ENCODE measurements around the gene OPN4.

OPN4 gene

GRCh38 chr10:86685416-86685815 lies 31.1 kb downstream of the OPN4 start:
- CTCF ChIA-PET: interaction anchor here (0.7 to 1.7 kb wide), 4 partner anchors 17 to 283 kb away, joined by 3 to 7 read pairs (median 5); partner anchors contain the start of gene LDB3
- POLR2A ChIA-PET: no interaction called here
- DNase-seq (ENCODE audit: extremely low spot score): no peak
- TF ChIP-seq FOXA1 (IDR thresholded peaks at IDR 0.05): no peak

DNA sequence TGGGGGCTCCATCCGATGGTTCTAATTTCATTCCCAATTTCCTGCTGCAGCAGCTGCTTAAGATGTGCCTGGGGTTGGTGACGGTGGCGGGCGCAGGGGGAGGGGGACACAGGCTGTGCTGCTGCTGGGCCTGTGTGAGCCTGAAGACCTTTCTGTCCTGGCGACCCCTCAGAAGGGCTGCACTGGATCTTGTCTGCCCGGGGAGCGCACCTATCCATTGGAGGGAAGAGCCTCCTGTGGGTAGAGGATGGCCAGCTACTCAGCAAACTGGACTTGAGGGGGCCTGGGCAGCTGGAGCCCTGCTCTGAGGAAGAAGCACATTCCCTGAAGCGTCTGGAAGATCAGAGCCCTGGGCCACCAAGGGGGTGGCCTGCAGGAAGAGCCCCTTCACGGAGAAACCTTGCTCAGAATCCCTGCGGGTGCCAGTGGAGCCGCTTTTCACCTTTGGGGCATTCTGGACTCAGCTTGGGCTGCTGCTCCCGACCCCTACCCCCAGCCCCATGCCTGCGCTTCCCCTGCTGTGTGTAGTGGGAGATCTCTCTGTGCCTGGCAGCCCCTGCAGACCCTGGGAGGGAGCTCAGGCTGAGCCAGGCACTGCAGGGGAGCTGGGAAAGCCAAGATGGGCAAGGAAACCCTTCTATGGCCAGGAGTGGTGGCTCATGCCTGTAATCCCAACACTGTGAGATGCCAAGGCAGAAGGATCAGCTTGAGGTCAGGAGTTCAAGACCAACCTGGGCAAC lies 31.7 kb downstream of the OPN4 start:
- ChIA-PET POLR2A (no interaction called here), CTCF (no interaction called here)
- DNase-seq (ENCODE audit: extremely low spot score): no peak
- TF ChIP-seq ELF4 (IDR thresholded peaks at IDR 0.05) (no peak), LEF1 (IDR thresholded peaks at IDR 0.05; ENCODE audit: borderline replicate concordance) (no peak), NFRKB (IDR thresholded peaks at IDR 0.05) (no peak), FOXA1 (IDR thresholded peaks at IDR 0.05) (no peak), ARNT (IDR thresholded peaks at IDR 0.05) (no peak), ZNF384 (IDR thresholded peaks at IDR 0.05) (no peak), SP1 (IDR thresholded peaks at IDR 0.05) (no peak), HDGF (IDR thresholded peaks at IDR 0.05; ENCODE audit: borderline replicate concordance) (no peak), CTBP1 (IDR thresholded peaks at IDR 0.05; ENCODE audit: borderline replicate concordance) (no peak), TARDBP (IDR thresholded peaks at IDR 0.05) (no peak), L3MBTL2 (conservative IDR thresholded peaks at IDR 0.05) (no peak)
- TF ChIP-seq, protein P1, sequence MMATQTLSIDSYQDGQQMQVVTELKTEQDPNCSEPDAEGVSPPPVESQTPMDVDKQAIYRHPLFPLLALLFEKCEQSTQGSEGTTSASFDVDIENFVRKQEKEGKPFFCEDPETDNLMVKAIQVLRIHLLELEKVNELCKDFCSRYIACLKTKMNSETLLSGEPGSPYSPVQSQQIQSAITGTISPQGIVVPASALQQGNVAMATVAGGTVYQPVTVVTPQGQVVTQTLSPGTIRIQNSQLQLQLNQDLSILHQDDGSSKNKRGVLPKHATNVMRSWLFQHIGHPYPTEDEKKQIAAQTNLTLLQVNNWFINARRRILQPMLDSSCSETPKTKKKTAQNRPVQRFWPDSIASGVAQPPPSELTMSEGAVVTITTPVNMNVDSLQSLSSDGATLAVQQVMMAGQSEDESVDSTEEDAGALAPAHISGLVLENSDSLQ (IDR thresholded peaks at IDR 0.05): no peak

DNA sequence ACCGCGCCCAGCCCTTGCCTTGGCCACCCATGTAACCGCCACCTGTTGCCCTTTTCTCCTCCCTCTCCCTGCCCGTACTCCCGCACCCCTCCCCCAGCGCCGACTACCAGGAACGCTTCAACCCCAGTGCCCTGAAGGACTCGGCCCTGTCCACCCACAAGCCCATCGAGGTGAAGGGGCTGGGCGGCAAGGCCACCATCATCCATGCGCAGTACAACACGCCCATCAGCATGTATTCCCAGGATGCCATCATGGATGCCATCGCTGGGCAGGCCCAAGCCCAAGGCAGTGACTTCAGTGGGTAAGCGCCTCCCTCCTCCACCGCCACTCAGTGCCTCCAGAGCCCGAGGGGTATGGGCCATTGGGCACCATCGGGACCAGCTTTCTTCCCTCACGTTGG lies 32.6 kb downstream of the OPN4 start:
- ChIA-PET CTCF (no interaction called here), POLR2A (no interaction called here)
- TF ChIP-seq, protein P1 (IDR thresholded peaks at IDR 0.05): no peak
- TF ChIP-seq L3MBTL2 (conservative IDR thresholded peaks at IDR 0.05) (no peak), TARDBP (IDR thresholded peaks at IDR 0.05) (no peak), NFRKB (IDR thresholded peaks at IDR 0.05) (no peak), LEF1 (IDR thresholded peaks at IDR 0.05; ENCODE audit: borderline replicate concordance) (no peak), ZNF384 (IDR thresholded peaks at IDR 0.05) (no peak), ELF4 (IDR thresholded peaks at IDR 0.05) (no peak), FOXA1 (IDR thresholded peaks at IDR 0.05) (no peak), ARNT (IDR thresholded peaks at IDR 0.05) (no peak), HDGF (IDR thresholded peaks at IDR 0.05; ENCODE audit: borderline replicate concordance) (no peak), CTBP1 (IDR thresholded peaks at IDR 0.05; ENCODE audit: borderline replicate concordance) (no peak), FOXK2 (IDR thresholded peaks at IDR 0.05) (no peak), BHLHE40 (IDR thresholded peaks at IDR 0.05; ENCODE audit: borderline replicate concordance) (no peak), SUZ12 (IDR thresholded peaks at IDR 0.05) (no peak)
- DNase-seq (ENCODE audit: extremely low spot score): no peak

DNA sequence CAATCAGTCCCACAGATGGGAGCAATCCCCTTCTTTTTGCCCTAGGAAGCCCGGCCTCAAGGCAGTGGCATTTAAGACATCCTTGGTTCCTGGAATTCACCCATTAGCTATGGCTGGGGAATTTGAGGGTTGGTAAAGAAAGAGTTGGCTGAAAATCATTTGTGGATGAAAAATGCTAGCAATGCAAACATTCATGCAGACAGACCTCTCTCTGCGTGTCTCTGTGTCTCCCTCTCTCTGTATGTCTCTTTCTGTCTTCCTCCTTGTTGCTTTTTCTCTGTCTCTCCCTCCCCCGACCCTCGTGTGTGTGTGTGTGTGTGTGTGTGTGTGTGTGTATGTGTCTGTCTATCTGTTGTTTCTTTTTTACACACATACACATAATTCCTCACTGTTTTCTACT lies 33.4 kb downstream of the OPN4 start:
- ChIA-PET CTCF (no interaction called here), POLR2A (no interaction called here)
- no peak for DNase-seq (ENCODE audit: extremely low spot score)
- TF ChIP-seq TARDBP (IDR thresholded peaks at IDR 0.05): no peak

DNA sequence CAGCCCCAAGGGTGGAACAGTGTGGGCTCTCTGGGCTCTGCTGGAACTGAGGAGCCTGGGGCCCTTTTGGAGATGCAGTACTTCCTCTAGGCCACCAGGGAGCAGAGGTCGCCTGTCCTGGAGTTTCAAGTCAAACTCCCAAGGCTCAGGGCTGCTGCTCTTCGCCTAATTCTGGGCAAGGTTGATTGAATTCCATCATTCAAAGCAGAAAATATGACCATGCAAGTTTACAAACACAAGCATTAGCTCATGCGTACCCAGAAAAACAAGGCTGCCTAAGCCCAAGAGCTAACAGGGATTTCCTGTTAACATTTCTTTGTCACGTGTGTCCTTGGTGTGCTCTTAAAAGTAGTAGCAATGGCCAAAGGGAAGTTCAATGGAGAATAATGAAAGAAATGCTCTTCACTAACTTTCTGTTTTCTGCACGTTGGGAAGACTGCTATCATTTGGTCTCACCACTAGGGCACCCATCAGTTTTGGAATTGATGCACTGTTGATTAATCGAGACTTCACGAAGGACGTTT lies 34.1 kb downstream of the OPN4 start:
- DNase-seq (ENCODE audit: extremely low spot score): peak; percentile 81
- TF ChIP-seq FOXA1 (IDR thresholded peaks at IDR 0.05) (no peak), HDGF (IDR thresholded peaks at IDR 0.05; ENCODE audit: borderline replicate concordance) (no peak), SP1 (IDR thresholded peaks at IDR 0.05) (no peak), FOXM1 (IDR thresholded peaks at IDR 0.05; ENCODE audit: borderline replicate concordance) (no peak)
- ChIA-PET CTCF (no interaction called here), POLR2A (no interaction called here)

- CTCF ChIA-PET: no interaction called here
Measured at GRCh38 chr10:86689146-86689545, 34.8 kb downstream of the OPN4 start.

GRCh38 chr10:86690231-86690630 lies 35.9 kb downstream of the OPN4 start:
- no peak for DNase-seq (ENCODE audit: extremely low spot score)
- ChIA-PET POLR2A (no interaction called here), CTCF (interaction anchor here (0.6 to 1.1 kb wide), 2 partner anchors 9 to 207 kb away, joined by 3 read pairs; no protein-coding TSS in a partner anchor)
- TF ChIP-seq FOXA1 (IDR thresholded peaks at IDR 0.05) (no peak), ARNT (IDR thresholded peaks at IDR 0.05) (no peak), HDGF (IDR thresholded peaks at IDR 0.05; ENCODE audit: borderline replicate concordance) (no peak), LEF1 (IDR thresholded peaks at IDR 0.05; ENCODE audit: borderline replicate concordance) (no peak), FOXK2 (IDR thresholded peaks at IDR 0.05) (no peak), BHLHE40 (IDR thresholded peaks at IDR 0.05; ENCODE audit: borderline replicate concordance) (no peak), SP1 (IDR thresholded peaks at IDR 0.05) (no peak)
- TF ChIP-seq, protein P1 (IDR thresholded peaks at IDR 0.05): no peak

More at GRCh38 chr10:86689146-86689545, 34.8 kb downstream of the OPN4 start:
- DNase-seq (ENCODE audit: extremely low spot score): no peak
- no peak for TF ChIP-seq NFRKB (IDR thresholded peaks at IDR 0.05)
- POLR2A ChIA-PET: no interaction called here

Data from HEK293T (cell line).